ENCODE data around the gene PRSS27.

The PRSS27 gene

DNA sequence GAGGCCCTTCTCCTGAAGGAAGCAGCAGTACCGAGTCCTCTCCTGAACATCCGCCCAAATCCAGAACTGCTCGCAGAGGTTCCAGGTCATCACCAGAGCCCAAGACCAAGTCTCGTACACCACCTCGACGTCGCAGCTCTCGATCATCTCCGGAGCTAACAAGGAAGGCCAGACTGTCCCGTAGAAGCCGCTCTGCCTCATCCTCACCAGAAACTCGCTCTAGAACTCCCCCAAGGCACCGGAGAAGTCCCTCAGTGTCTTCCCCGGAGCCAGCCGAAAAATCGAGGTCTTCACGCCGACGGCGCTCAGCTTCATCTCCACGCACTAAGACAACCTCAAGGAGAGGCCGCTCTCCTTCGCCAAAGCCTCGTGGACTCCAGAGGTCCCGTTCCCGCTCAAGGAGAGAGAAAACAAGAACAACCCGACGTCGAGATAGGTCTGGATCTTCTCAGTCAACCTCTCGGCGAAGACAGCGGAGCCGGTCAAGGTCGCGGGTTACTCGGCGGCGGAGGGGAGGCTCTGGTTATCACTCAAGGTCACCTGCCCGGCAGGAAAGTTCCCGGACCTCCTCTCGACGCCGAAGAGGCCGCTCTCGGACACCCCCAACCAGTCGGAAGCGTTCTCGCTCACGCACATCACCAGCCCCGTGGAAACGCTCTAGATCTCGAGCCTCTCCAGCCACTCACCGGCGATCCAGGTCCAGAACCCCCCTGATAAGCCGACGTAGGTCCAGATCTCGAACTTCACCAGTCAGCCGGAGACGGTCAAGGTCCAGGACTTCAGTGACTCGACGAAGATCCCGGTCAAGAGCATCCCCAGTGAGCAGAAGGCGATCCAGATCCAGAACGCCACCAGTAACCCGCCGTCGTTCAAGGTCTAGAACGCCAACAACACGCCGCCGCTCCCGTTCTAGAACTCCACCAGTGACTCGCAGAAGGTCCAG lies 45.7 kb upstream of the PRSS27 start:
- TF ChIP-seq CTCF (IDR thresholded peaks at IDR 0.05) = no peak
- TF ChIP-seq ZFX (IDR thresholded peaks at IDR 0.05; ENCODE audit: borderline replicate concordance) = no peak
- no peak overlapping the region for H3K27ac ChIP-seq

DNA sequence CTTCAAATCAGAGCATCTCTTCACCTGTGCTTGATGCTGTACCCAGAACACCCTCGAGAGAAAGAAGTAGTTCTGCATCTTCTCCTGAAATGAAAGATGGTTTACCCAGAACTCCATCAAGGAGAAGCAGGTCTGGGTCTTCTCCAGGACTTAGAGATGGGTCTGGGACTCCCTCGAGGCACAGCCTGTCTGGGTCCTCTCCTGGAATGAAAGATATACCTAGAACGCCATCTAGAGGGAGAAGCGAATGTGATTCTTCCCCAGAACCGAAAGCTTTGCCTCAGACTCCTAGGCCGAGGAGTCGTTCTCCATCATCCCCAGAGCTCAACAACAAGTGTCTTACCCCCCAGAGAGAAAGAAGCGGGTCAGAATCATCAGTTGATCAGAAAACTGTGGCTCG lies 44.7 kb upstream of the PRSS27 start:
- TF ChIP-seq ZFX (IDR thresholded peaks at IDR 0.05; ENCODE audit: borderline replicate concordance) = no peak
- no peak for TF ChIP-seq CTCF (IDR thresholded peaks at IDR 0.05)
- no peak overlapping the region for H3K27ac ChIP-seq

DNA sequence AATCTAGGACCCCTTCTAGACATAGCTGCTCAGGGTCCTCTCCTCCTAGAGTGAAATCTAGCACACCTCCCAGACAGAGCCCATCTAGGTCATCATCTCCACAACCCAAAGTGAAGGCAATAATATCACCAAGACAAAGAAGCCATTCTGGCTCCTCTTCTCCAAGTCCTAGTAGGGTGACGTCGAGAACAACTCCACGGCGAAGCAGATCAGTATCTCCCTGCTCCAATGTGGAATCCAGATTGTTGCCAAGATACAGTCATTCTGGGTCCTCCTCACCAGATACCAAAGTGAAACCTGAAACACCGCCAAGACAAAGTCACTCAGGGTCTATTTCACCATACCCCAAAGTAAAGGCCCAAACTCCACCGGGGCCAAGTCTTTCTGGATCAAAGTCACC lies 43.1 kb upstream of the PRSS27 start:
- TF ChIP-seq ZFX (IDR thresholded peaks at IDR 0.05; ENCODE audit: borderline replicate concordance) = no peak

GRCh38 chr16:2762711-2763110 lies 42.7 kb upstream of the PRSS27 start:
- no peak overlapping the region for H3K27ac ChIP-seq
- no peak for TF ChIP-seq CTCF (IDR thresholded peaks at IDR 0.05)
- TF ChIP-seq ZFX (IDR thresholded peaks at IDR 0.05; ENCODE audit: borderline replicate concordance) = no peak

More for the DNA sequence above, 43.1 kb upstream of the PRSS27 start:
- no peak overlapping the region for H3K27ac ChIP-seq

DNA sequence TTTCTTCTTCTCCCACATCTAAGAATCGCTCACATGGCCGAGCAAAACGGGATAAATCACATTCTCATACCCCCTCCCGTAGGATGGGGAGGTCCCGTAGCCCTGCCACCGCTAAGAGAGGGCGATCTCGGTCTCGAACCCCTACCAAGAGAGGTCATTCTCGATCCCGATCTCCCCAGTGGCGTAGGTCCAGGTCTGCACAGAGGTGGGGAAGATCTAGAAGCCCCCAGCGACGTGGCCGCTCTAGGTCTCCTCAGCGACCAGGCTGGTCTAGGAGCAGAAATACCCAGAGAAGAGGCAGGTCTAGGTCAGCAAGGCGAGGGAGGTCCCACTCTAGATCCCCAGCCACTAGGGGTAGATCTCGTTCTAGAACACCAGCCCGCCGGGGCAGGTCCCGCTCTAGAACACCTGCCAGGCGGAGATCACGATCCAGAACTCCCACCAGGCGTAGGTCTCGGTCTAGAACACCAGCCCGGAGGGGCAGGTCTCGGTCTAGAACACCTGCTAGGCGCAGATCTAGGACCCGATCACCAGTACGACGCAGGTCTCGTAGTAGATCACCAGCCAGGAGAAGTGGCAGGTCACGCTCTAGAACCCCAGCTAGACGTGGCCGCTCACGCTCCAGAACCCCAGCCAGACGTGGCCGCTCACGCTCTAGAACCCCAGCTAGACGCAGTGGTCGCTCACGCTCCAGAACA lies 42.0 kb upstream of the PRSS27 start:
- no peak for TF ChIP-seq CTCF (IDR thresholded peaks at IDR 0.05)
- no peak for TF ChIP-seq ZFX (IDR thresholded peaks at IDR 0.05; ENCODE audit: borderline replicate concordance)
- no peak overlapping the region for H3K27ac ChIP-seq

DNA sequence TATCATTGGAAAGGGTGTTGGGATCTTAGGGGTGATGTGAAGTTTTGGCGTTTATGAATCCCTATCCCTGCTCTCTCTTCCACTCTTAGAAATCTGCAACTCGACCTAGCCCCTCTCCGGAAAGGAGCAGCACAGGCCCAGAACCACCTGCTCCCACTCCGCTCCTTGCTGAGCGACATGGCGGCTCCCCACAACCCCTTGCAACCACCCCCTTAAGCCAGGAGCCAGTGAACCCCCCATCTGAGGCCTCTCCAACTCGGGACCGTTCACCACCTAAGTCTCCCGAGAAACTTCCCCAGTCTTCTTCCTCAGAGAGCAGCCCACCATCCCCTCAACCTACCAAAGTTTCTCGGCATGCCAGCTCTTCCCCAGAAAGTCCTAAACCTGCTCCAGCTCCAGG lies 41.4 kb upstream of the PRSS27 start:
- H3K27ac ChIP-seq = no peak overlapping the region
- TF ChIP-seq CTCF (IDR thresholded peaks at IDR 0.05) = no peak
- no peak for TF ChIP-seq ZFX (IDR thresholded peaks at IDR 0.05; ENCODE audit: borderline replicate concordance)

- TF ChIP-seq ZFX (IDR thresholded peaks at IDR 0.05; ENCODE audit: borderline replicate concordance) = no peak
- no peak for TF ChIP-seq CTCF (IDR thresholded peaks at IDR 0.05)
- H3K27ac ChIP-seq = no peak overlapping the region
These were observed 37.3 kb upstream of the PRSS27 start for GRCh38 chr16:2757344-2757743.

All from 22Rv1 (cell line).